ENCODE data around the gene PRR30.

GRCh38 chr2:27178469-27178868 is 39.3 kb upstream of the PRR30 start:
- TF ChIP-seq MYC (IDR thresholded peaks at IDR 0.05; ENCODE audit: low read depth, low read length), result no peak
- no peak for TF ChIP-seq FOS (IDR thresholded peaks at IDR 0.05; ENCODE audit: borderline replicate concordance, insufficient read depth, low read length)
- no peak for TF ChIP-seq CTCF (IDR thresholded peaks at IDR 0.05; ENCODE audit: extremely low read depth in 1 of 2, insufficient read depth in 1 of 2, low read depth in 1 of 2, low read length in 2 of 2)
- TF ChIP-seq POLR2AphosphoS5 (IDR thresholded peaks at IDR 0.05; ENCODE audit: insufficient read depth, low read depth, low read length), result no peak
- no peak for TF ChIP-seq EZH2 (IDR thresholded peaks at IDR 0.05; ENCODE audit: borderline replicate concordance, low read depth, low read length, severe bottlenecking)
- no peak for TF ChIP-seq JUN (IDR thresholded peaks at IDR 0.05; ENCODE audit: borderline replicate concordance, insufficient read depth, insufficient read length, low read depth)

Data from endothelial cell of umbilical vein (primary cell).